PC-3 (cell line): ENCODE data around the gene DGKG. TPM values are rescaled to one million over a fixed set of nuclear protein-coding genes. Genes with fewer than 3 reads are reported as not detected.

Experiments
- ATAC-seq: fragments of 200-7000 bp; cut with Tn5 transposase; 2 replicates; pipeline ENCODE4 v1.9.1; 2020; ENCODE audit warnings: mild to moderate bottlenecking, moderate library complexity
- BruUV-seq: library from RNA; stranded (reverse); fragments of 400-500 nt; replicated peaks from 2 replicates; lab custom pipeline; 2021; lab: Mats Ljungman, UMichigan
- CTCF ChIA-PET: fragments of 300-600 bp; sonication (Branson Sonifier 250); formaldehyde crosslinking; loops from one replicate; lab custom pipeline; 2022; ENCODE audit warnings: antibody characterized with exemption; lab: Charles Lee
- POLR2A ChIA-PET: fragments of 300-600 bp; sonication (Branson Sonifier 250); formaldehyde crosslinking; loops from one replicate; lab custom pipeline; 2022; ENCODE audit warnings: antibody characterized with exemption; ENCODE audit not compliant: unreplicated experiment; lab: Charles Lee
- DNase-seq: peaks from one replicate; pipeline ENCODE4 v3.0.0-alpha.2; 2015
- H2AFZ ChIP-seq: fragments of 300-600 bp; sonication (generic); 2 replicates; pipeline ENCODE4 v1.6.0; 2016; ENCODE audit warnings: antibody characterized with exemption, low read length
- H3F3A ChIP-seq: fragments of 300-600 bp; sonication (generic); one replicate; pipeline ENCODE4 v1.6.0; 2017; ENCODE audit warnings: antibody characterized with exemption, low read length, control low read depth, mild to moderate bottlenecking; ENCODE audit not compliant: unreplicated experiment
- H3K27ac ChIP-seq: fragments of 300-600 bp; sonication (generic); 2 replicates; pipeline ENCODE4 v1.5.1; 2016; ENCODE audit warnings: mild to moderate bottlenecking, low read length
- H3K27me3 ChIP-seq: fragments of 300-600 bp; sonication (generic); 2 replicates; pipeline ENCODE4 v1.6.1; 2016; ENCODE audit warnings: low read length, mixed read lengths
- H3K36me3 ChIP-seq: fragments of 300-600 bp; sonication (generic); 2 replicates; pipeline ENCODE4 v1.6.1; 2016; ENCODE audit warnings: low read depth, mixed run types, low read length, mixed read lengths
- H3K4me1 ChIP-seq: fragments of 300-600 bp; sonication (generic); 2 replicates; pipeline ENCODE4 v1.5.1; 2016; ENCODE audit warnings: low read length; ENCODE audit not compliant: insufficient read depth
- H3K4me2 ChIP-seq: fragments of 300-600 bp; sonication (generic); 2 replicates; pipeline ENCODE4 v1.6.0; 2016; ENCODE audit warnings: low read length
- H3K4me3 ChIP-seq: fragments of 300-600 bp; sonication (generic); 2 replicates; pipeline ENCODE4 v1.5.1; 2016; ENCODE audit warnings: mild to moderate bottlenecking, low read length, mixed read lengths
- H3K79me2 ChIP-seq: fragments of 300-600 bp; sonication (generic); 2 replicates; pipeline ENCODE4 v1.6.1; 2017; ENCODE audit warnings: low read length, mixed read lengths
- H3K9ac ChIP-seq: fragments of 300-600 bp; sonication (generic); 2 replicates; pipeline ENCODE4 v1.6.0; 2016; ENCODE audit warnings: mild to moderate bottlenecking, low read length
- H3K9me2 ChIP-seq: fragments of 300-600 bp; sonication (generic); replicated peaks from 2 replicates; pipeline ENCODE4 v1.6.1; 2016; ENCODE audit warnings: mixed run types, low read length, mixed read lengths
- H3K9me3 ChIP-seq: fragments of 300-600 bp; sonication (generic); 2 replicates; pipeline ENCODE4 v1.6.1; 2016; ENCODE audit warnings: low read length, mixed read lengths
- H4K20me1 ChIP-seq: fragments of 300-600 bp; sonication (generic); 2 replicates; pipeline ENCODE4 v1.6.1; 2016; ENCODE audit warnings: low read length, mixed read lengths
- CTCF ChIP-seq: fragments of 300-600 bp; sonication (generic); conservative IDR thresholded peaks from 2 replicates; pipeline ENCODE4 v1.5.1; 2017; ENCODE audit warnings: antibody characterized with exemption, low read depth, mild to moderate bottlenecking, low read length
- EZH2 ChIP-seq: fragments of 300-600 bp; sonication (generic); IDR thresholded peaks from one replicate; pipeline ENCODE4 v1.6.1; 2017; ENCODE audit warnings: antibody characterized with exemption, mild to moderate bottlenecking, low read length; ENCODE audit not compliant: unreplicated experiment
- EZH2phosphoT487 ChIP-seq: fragments of 300-600 bp; sonication (generic); IDR thresholded peaks from 2 replicates; pipeline ENCODE4 v1.6.1; 2018; ENCODE audit warnings: mild to moderate bottlenecking, antibody characterized with exemption, low read length, borderline replicate concordance
- intact Hi-C: fragments of 100-400 bp; cut with micrococcal nuclease; formaldehyde crosslinking; loops from 2 replicates; pipeline ENCODE4 v1.9.0; 2023
- total RNA-seq: library from RNA; depleted of rRNA; stranded (reverse); fragments of >200 nt; gene quantifications from 2 replicates; pipeline ENCODE4 v1.2.3, GENCODE V29; 2014

The DGKG gene
- total RNA-seq, 1 experiment from 2014 or later, result 2.7 TPM

- H3F3A ChIP-seq, result no peaks in the 10 kb centered on the region
- no peak overlapping the region for H2AFZ ChIP-seq
- H3K4me1 ChIP-seq, result no peaks in the 10 kb centered on the region
- H3K4me2 ChIP-seq, result no peak overlapping the region
- H3K9me3 ChIP-seq, result no peaks in the 10 kb centered on the region
- no peaks in the 10 kb centered on the region for H4K20me1 ChIP-seq
- peaks cover 26% of the 10 kb centered on the region for H3K27me3 ChIP-seq
- CTCF ChIA-PET, result no interaction called here
- H3K79me2 ChIP-seq, result no peaks in the 10 kb centered on the region
- no peak overlapping the region for H3K27ac ChIP-seq
- H3K9me2 ChIP-seq, result no peaks in the 10 kb centered on the region
- POLR2A ChIA-PET, result no interaction called here
- no peak overlapping the region for H3K4me3 ChIP-seq
- ATAC-seq, result no peak
- TF ChIP-seq EZH2phosphoT487 (no peak), EZH2 (no peak), CTCF (no peak)
- no TSS peak for BruUV-seq
- DNase-seq, result no peak
- H3K36me3 ChIP-seq, result no peaks in the 10 kb centered on the region
- intact Hi-C loops, result no loop called here
- H3K9ac ChIP-seq, result no peak overlapping the region
These were observed 210.7 kb downstream of the DGKG start for GRCh38 chr3:186151077-186151971.

GRCh38 chr3:186150041-186150830 lies 211.8 kb downstream of the DGKG start:
- H3K27me3 ChIP-seq, result peaks cover 25% of the 10 kb centered on the region
- no peaks in the 10 kb centered on the region for H3F3A ChIP-seq
- no peak overlapping the region for H3K9ac ChIP-seq
- no peaks in the 10 kb centered on the region for H3K9me2 ChIP-seq
- H2AFZ ChIP-seq, result no peak overlapping the region
- no peaks in the 10 kb centered on the region for H3K4me1 ChIP-seq
- CTCF ChIA-PET, result no interaction called here
- ATAC-seq (no peak), DNase-seq (no peak)
- no peaks in the 10 kb centered on the region for H3K9me3 ChIP-seq
- H3K4me2 ChIP-seq, result no peak overlapping the region
- intact Hi-C loops, result no loop called here
- H4K20me1 ChIP-seq, result no peaks in the 10 kb centered on the region
- POLR2A ChIA-PET, result no interaction called here
- TF ChIP-seq CTCF, result no peak
- no peak for TF ChIP-seq EZH2
- TF ChIP-seq EZH2phosphoT487, result no peak
- H3K36me3 ChIP-seq, result no peaks in the 10 kb centered on the region
- no TSS peak for BruUV-seq
- H3K79me2 ChIP-seq, result no peaks in the 10 kb centered on the region
- H3K4me3 ChIP-seq, result no peak overlapping the region
- H3K27ac ChIP-seq, result no peak overlapping the region
